ENCODE results near the gene KRT3.
"Not testable (repeated sequence)": the region's sequence is repeated elsewhere in the genome, so short reads cannot be mapped to it uniquely, and the experiment has no call there.

KRT3 gene

GRCh38 chr12:52777566-52777965 lies 18.4 kb downstream of the KRT3 start:
- no peak for FAIRE-seq

GRCh38 chr12:52776913-52777395 lies 19.0 kb downstream of the KRT3 start, which contains the start of gene KRT76:
KRT76 (minus strand) TSS chr12:52777345; CDS start chr12:52777291, 54 bp downstream.
- no peak for FAIRE-seq

GRCh38 chr12:52776435-52776834 lies 19.5 kb downstream of the KRT3 start:
- FAIRE-seq = no peak

- FAIRE-seq = no peak
Observed at GRCh38 chr12:52774629-52775250, 21.2 kb downstream of the KRT3 start.

GRCh38 chr12:52772772-52773171 lies 23.1 kb downstream of the KRT3 start:
- FAIRE-seq = no peak

- FAIRE-seq = no peak
Observed at GRCh38 chr12:52772188-52772587, 23.7 kb downstream of the KRT3 start.

- no peak for FAIRE-seq
Observed at GRCh38 chr12:52771505-52771904, 24.4 kb downstream of the KRT3 start.

GRCh38 chr12:52771088-52771487 lies 24.8 kb downstream of the KRT3 start:
- FAIRE-seq = no peak

GRCh38 chr12:52769946-52770345 lies 26.0 kb downstream of the KRT3 start:
- no peak for FAIRE-seq

GRCh38 chr12:52769354-52769753 lies 26.6 kb downstream of the KRT3 start:
- no peak for FAIRE-seq

GRCh38 chr12:52768479-52769200 lies 27.3 kb downstream of the KRT3 start:
- no peak for FAIRE-seq

- FAIRE-seq = no peak
Observed at GRCh38 chr12:52767427-52767826, 28.5 kb downstream of the KRT3 start.

GRCh38 chr12:52767020-52767379 lies 28.9 kb downstream of the KRT3 start:
- FAIRE-seq = no peak

GRCh38 chr12:52766351-52767019 lies 29.4 kb downstream of the KRT3 start:
- FAIRE-seq = no peak

GRCh38 chr12:52765702-52766101 lies 30.2 kb downstream of the KRT3 start:
- no peak for FAIRE-seq

- FAIRE-seq = no peak
Observed at GRCh38 chr12:52763991-52764390, 31.9 kb downstream of the KRT3 start.

- FAIRE-seq = no peak
Observed at GRCh38 chr12:52763036-52763659, 32.8 kb downstream of the KRT3 start.

GRCh38 chr12:52761802-52762201 lies 34.1 kb downstream of the KRT3 start:
- no peak for FAIRE-seq

GRCh38 chr12:52761218-52761617 lies 34.7 kb downstream of the KRT3 start:
- FAIRE-seq = not testable (repeated sequence)

- no peak for FAIRE-seq
Observed at GRCh38 chr12:52760623-52761022, 35.3 kb downstream of the KRT3 start.

GRCh38 chr12:52759695-52760094 lies 36.2 kb downstream of the KRT3 start:
- no peak for FAIRE-seq

- FAIRE-seq = no peak
Observed at GRCh38 chr12:52759218-52759617, 36.7 kb downstream of the KRT3 start.

GRCh38 chr12:52757449-52758176 lies 38.3 kb downstream of the KRT3 start:
- no peak for FAIRE-seq

All from islet of Langerhans (tissue), 1 donor.